ENCODE measurements around the gene MATN4. TPM values are rescaled to one million over a fixed set of nuclear protein-coding genes. Genes with fewer than 3 reads are reported as not detected.

The MATN4 gene
- total RNA-seq, 1 experiment from 2014 or later = 0.64 TPM

DNA sequence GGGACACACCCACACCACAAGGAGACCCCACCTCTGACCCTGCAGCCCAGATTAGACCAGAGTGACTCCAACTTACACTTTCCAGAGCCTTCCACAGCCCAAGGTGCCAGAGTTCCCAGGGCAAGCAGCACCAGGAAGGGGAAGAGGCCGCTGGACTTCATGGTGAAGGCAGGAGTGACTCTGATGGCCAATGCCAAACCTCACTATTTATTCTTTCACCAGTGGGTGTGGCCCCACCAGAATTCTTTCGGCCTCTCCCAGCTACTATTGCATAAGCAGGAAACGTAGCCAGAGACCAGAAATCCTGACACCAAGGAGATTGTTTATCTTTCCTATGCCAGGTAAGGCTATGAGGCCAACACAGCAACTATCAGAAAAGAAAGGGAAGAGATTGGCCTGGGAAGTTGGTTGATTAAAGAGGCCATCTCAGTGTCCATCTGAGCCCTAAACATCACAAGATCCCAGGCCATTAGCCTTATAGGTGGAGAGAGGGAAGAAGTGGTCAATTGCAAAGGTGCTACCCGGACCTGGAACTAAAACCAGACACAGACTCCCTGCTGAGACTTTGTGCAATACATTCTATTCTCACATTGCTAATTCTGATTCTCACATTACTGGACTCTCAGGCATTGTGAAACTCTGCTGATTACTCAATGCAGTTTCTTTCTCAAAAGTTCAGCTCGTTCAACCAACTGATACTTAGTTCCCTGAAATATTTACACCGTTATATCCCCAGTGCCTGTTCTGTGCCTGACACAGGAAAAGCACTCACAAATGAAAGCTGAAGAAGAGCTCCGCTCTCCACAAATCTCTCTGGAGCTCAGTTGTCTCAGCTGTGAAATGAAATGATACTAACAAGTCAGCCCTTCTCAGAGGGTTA, 53.5 kb downstream of the MATN4 start, which contains the start of gene SLPI:
Gene SLPI, minus strand, starts transcription at position 182 of the 880 bp plus-strand sequence. Its CDS starts 21 bp downstream, at position 161.
- intact Hi-C loops (cut with micrococcal nuclease) = no loop called here
- Histone ChIP-seq H3K9ac (ENCODE audit: low read length) (no peak within 1 kb of the TSS), H4K20me1 (ENCODE audit: insufficient read depth) (no peaks in the 10 kb centered on the region), H3K4me2 (ENCODE audit: low read length) (peak within 1 kb of the TSS; percentile 7; the same call in 1 of the 2 replicates), H3K36me3 (ENCODE audit: control insufficient read depth in 1 of 2, insufficient read depth in 2 of 2, low read length in 2 of 2) (no peaks in the 10 kb centered on the region), H3K9me3 (ENCODE audit: control insufficient read depth in 1 of 2, insufficient read depth in 1 of 2, low read depth in 1 of 2, low read length in 2 of 2) (no peaks in the 10 kb centered on the region), H3K79me2 (ENCODE audit: insufficient read depth, low read length) (no peaks in the 10 kb centered on the region), H3K27ac (ENCODE audit: low read depth, low read length) (no peak within 1 kb of the TSS), H2AFZ (ENCODE audit: low read depth, low read length, poor library complexity, severe bottlenecking) (no peak within 1 kb of the TSS), H3K9me2 (ENCODE audit: insufficient read depth) (no peaks in the 10 kb centered on the region), H3K4me1 (ENCODE audit: control insufficient read depth in 1 of 2, insufficient read depth in 2 of 2, low read length in 2 of 2) (peaks cover 10 to 11% of the 10 kb centered on the region in 2 experiments; a peak in 2 of 4 replicates), H3K4me3 (replicated peaks in 1 of 2; ENCODE audit: low read depth in 1 of 2, low read length in 2 of 2) (no peak within 1 kb of the TSS), H3K27me3 (ENCODE audit: insufficient read depth, low read length) (peaks cover 4% of the 10 kb centered on the region; the same call in 1 of the 2 replicates)
- TF ChIP-seq CBX3 (IDR thresholded peaks at IDR 0.05; ENCODE audit: low read depth) (0 out of 2 replicates have a peak, but pooled peaks have one; percentile 41), YY1 (IDR thresholded peaks at IDR 0.05; ENCODE audit: extremely low read depth, insufficient replicate concordance, low read depth, low read length) (no peak), ATF3 (IDR thresholded peaks at IDR 0.05) (no peak), SP1 (IDR thresholded peaks at IDR 0.05; ENCODE audit: low read depth) (peak; percentile 27; the same call in 1 of the 2 replicates), REST (IDR thresholded peaks at IDR 0.05; ENCODE audit: low read depth) (no peak), CEBPB (IDR thresholded peaks at IDR 0.05; ENCODE audit: low read depth) (peak; percentile 86), POLR2AphosphoS5 (IDR thresholded peaks at IDR 0.05; ENCODE audit: low read depth, low read length) (peak; percentile 41; the same call in 1 of the 2 replicates)
- CTCF ChIA-PET = interaction anchor here (0.9 to 1.4 kb wide), 4 partner anchors 39 to 211 kb away, joined by 3 read pairs; no protein-coding TSS in a partner anchor
- no TSS peak for BruUV-seq (replicated peaks)
- DNase-seq (ENCODE audit: low read depth, low spot score) = no peak
- RAD21 ChIA-PET (ENCODE audit: low non-redundant PET in 1 of 2, low total read pairs in 2 of 2, uncharacterized antibody in 2 of 2, unreplicated experiment in 2 of 2) = no interaction called here
- POLR2A ChIA-PET = no interaction called here
- ATAC-seq = peak; percentile 52
